Measurements from ENCODE around the gene HAUS7. TPM values are rescaled to one million over a fixed set of nuclear protein-coding genes. Genes with fewer than 3 reads are reported as not detected.

Gene HAUS7
- total RNA-seq, 1 donor from 2014 or later, result 24.6 TPM

GRCh38 chrX:153435845-153436244 is 34.5 kb downstream of the HAUS7 start:
- Mint-ChIP-seq H3K4me3 (ENCODE audit: unreplicated experiment) (no peak overlapping the region), H3K36me3 (ENCODE audit: unreplicated experiment) (no peaks in the 10 kb centered on the region), H3K27me3 (ENCODE audit: unreplicated experiment) (no peaks in the 10 kb centered on the region), H3K9me3 (ENCODE audit: unreplicated experiment) (no peaks in the 10 kb centered on the region), H3K27ac (ENCODE audit: unreplicated experiment) (no peak overlapping the region), H3K4me1 (ENCODE audit: low read depth, unreplicated experiment) (no peaks in the 10 kb centered on the region)
- no peak for TF ChIP-seq CTCF (IDR thresholded peaks at IDR 0.05; ENCODE audit: partially characterized antibody, unreplicated experiment)
- DNase-seq, result no peak

GRCh38 chrX:153434801-153435200 is 35.6 kb downstream of the HAUS7 start:
- Mint-ChIP-seq H3K27me3 (ENCODE audit: unreplicated experiment) (no peaks in the 10 kb centered on the region), H3K4me3 (ENCODE audit: unreplicated experiment) (no peak overlapping the region), H3K9me3 (ENCODE audit: unreplicated experiment) (peaks cover 1% of the 10 kb centered on the region), H3K27ac (ENCODE audit: unreplicated experiment) (no peak overlapping the region), H3K36me3 (ENCODE audit: unreplicated experiment) (no peaks in the 10 kb centered on the region), H3K4me1 (ENCODE audit: low read depth, unreplicated experiment) (no peaks in the 10 kb centered on the region)
- no peak for TF ChIP-seq CTCF (IDR thresholded peaks at IDR 0.05; ENCODE audit: partially characterized antibody, unreplicated experiment)
- DNase-seq, result no peak

GRCh38 chrX:153433781-153434285 is 36.5 kb downstream of the HAUS7 start:
- peaks cover 1% of the 10 kb centered on the region for H3K9me3 Mint-ChIP-seq (ENCODE audit: unreplicated experiment)
- no peak overlapping the region for H3K27ac Mint-ChIP-seq (ENCODE audit: unreplicated experiment)
- no peaks in the 10 kb centered on the region for H3K27me3 Mint-ChIP-seq (ENCODE audit: unreplicated experiment)
- no peak overlapping the region for H3K4me3 Mint-ChIP-seq (ENCODE audit: unreplicated experiment)
- DNase-seq, result no peak
- no peaks in the 10 kb centered on the region for H3K36me3 Mint-ChIP-seq (ENCODE audit: unreplicated experiment)
- TF ChIP-seq CTCF (IDR thresholded peaks at IDR 0.05; ENCODE audit: partially characterized antibody, unreplicated experiment), result no peak
- H3K4me1 Mint-ChIP-seq (ENCODE audit: low read depth, unreplicated experiment), result no peaks in the 10 kb centered on the region

- Mint-ChIP-seq H3K4me1 (ENCODE audit: low read depth, unreplicated experiment) (no peaks in the 10 kb centered on the region), H3K9me3 (ENCODE audit: unreplicated experiment) (peaks cover 1% of the 10 kb centered on the region), H3K27me3 (ENCODE audit: unreplicated experiment) (no peaks in the 10 kb centered on the region), H3K36me3 (ENCODE audit: unreplicated experiment) (no peaks in the 10 kb centered on the region), H3K27ac (ENCODE audit: unreplicated experiment) (no peak overlapping the region), H3K4me3 (ENCODE audit: unreplicated experiment) (no peak overlapping the region)
- TF ChIP-seq CTCF (IDR thresholded peaks at IDR 0.05; ENCODE audit: partially characterized antibody, unreplicated experiment), result no peak
- no peak for DNase-seq
Measured at GRCh38 chrX:153433161-153433680, 37.2 kb downstream of the HAUS7 start.

GRCh38 chrX:153430796-153431195 is 39.6 kb downstream of the HAUS7 start:
- TF ChIP-seq CTCF (IDR thresholded peaks at IDR 0.05; ENCODE audit: partially characterized antibody, unreplicated experiment), result no peak
- Mint-ChIP-seq H3K4me1 (ENCODE audit: low read depth, unreplicated experiment) (no peaks in the 10 kb centered on the region), H3K36me3 (ENCODE audit: unreplicated experiment) (no peaks in the 10 kb centered on the region), H3K4me3 (ENCODE audit: unreplicated experiment) (no peak overlapping the region), H3K9me3 (ENCODE audit: unreplicated experiment) (peaks cover 1% of the 10 kb centered on the region), H3K27me3 (ENCODE audit: unreplicated experiment) (no peaks in the 10 kb centered on the region), H3K27ac (ENCODE audit: unreplicated experiment) (no peak overlapping the region)
- no peak for DNase-seq

Measured in glutamatergic neuron (in vitro differentiated cells).